HepG2 (cell line): ENCODE results near the gene HES7. TPM values are rescaled to one million over a fixed set of nuclear protein-coding genes. Genes with fewer than 3 reads are reported as not detected.

Source experiments
- ATAC-seq: fragments of 200-7000 bp; cut with Tn5 transposase; 3 replicates; pipeline ENCODE4 v1.9.1; 2020; ENCODE audit warnings: mild to moderate bottlenecking, moderate library complexity
- BruUV-seq: library from RNA; stranded (reverse); fragments of 400-500 nt; replicated peaks from 2 replicates; lab custom pipeline; 2021; lab: Mats Ljungman, UMichigan
- CTCF ChIA-PET: fragments of 300-600 bp; formaldehyde crosslinking; extraction: SDS; loops from one replicate; lab custom pipeline; 2021; ENCODE audit warnings: low total read pairs, inconsistent platforms, low intra/inter-chr PET ratio; lab: Yijun Ruan, JAX
- POLR2A ChIA-PET: fragments of 350-600 bp; sonication (Branson Sonifier 250); formaldehyde crosslinking; loops from one replicate; lab custom pipeline; 2020; ENCODE audit warnings: antibody characterized with exemption, inconsistent platforms; lab: Yijun Ruan, JAX
- DNase-seq: peaks from one replicate; pipeline ENCODE4 v3.0.0-alpha.2; 2015; ENCODE audit warnings: low spot score
- FAIRE-seq: peaks from 3 replicates; lab custom pipeline; 2011; peaks lifted over from hg19 to GRCh38; lab: Jason Lieb, UNC
- H2AFZ ChIP-seq: one replicate; pipeline ENCODE4 v1.6.1; 2011; ENCODE audit warnings: low read length, inconsistent platforms
- H3K27ac ChIP-seq: fragments of 300-600 bp; 3 replicates; pipeline ENCODE4 v1.8.0; 2011; ENCODE audit warnings: mixed run types, mild to moderate bottlenecking, mixed read lengths, low read length, inconsistent platforms; ENCODE audit not compliant: insufficient read depth; ENCODE audit errors: extremely low read length
- H3K27me3 ChIP-seq, 2 experiments: fragments of 200-600 bp in 1 of 2; 2 replicates in 1 of 2; 3 replicates in 1 of 2; pipeline versions ENCODE4 v1.6.0 to v1.8.0; 2011; ENCODE audit warnings: low read length in 2 of 2, mild to moderate bottlenecking in 2 of 2, moderate library complexity in 2 of 2, inconsistent platforms in 1 of 2; ENCODE audit not compliant: insufficient read depth in 2 of 2, control insufficient read depth in 1 of 2
- H3K36me3 ChIP-seq, 2 experiments: fragments of 200-600 bp in 1 of 2; replicated peaks in 1 of 2; 2 replicates in 1 of 2; 3 replicates in 1 of 2; pipeline versions ENCODE4 v1.5.1 to v1.8.0; 2011; ENCODE audit warnings: low read length in 2 of 2, inconsistent platforms in 1 of 2; ENCODE audit not compliant: insufficient read depth in 2 of 2, control insufficient read depth in 1 of 2
- H3K4me1 ChIP-seq: 2 replicates; pipeline ENCODE4 v1.5.1; 2012; ENCODE audit warnings: low read length, inconsistent platforms; ENCODE audit not compliant: insufficient read depth
- H3K4me2 ChIP-seq: 2 replicates; pipeline ENCODE4 v1.6.0; 2011; ENCODE audit warnings: low read depth, low read length, inconsistent platforms
- H3K4me3 ChIP-seq, 3 experiments: fragments of 200-600 bp in 1 of 3; sonication (generic), shearing (Covaris generic) in 1 of 3; replicated peaks in 1 of 3; 2 replicates each; pipeline ENCODE4 v1.5.1; 2011 to 2016; ENCODE audit warnings: low read length in 3 of 3, inconsistent platforms in 2 of 3, low read depth in 2 of 3, mild to moderate bottlenecking in 2 of 3, control low read depth in 1 of 3, mixed read lengths in 1 of 3; ENCODE audit not compliant: insufficient read depth in 1 of 3
- H3K79me2 ChIP-seq: one replicate; pipeline ENCODE4 v1.6.1; 2011; ENCODE audit warnings: low read length, inconsistent platforms; ENCODE audit not compliant: insufficient read depth
- H3K9ac ChIP-seq: 2 replicates; pipeline ENCODE4 v1.6.0; 2011; ENCODE audit warnings: mild to moderate bottlenecking, low read depth, low read length, inconsistent platforms; ENCODE audit not compliant: insufficient read depth
- H3K9me3 ChIP-seq: 2 replicates; pipeline ENCODE4 v1.5.1; 2012; ENCODE audit warnings: mild to moderate bottlenecking, low read length
- H4K20me1 ChIP-seq: 2 replicates; pipeline ENCODE4 v1.6.0; 2011; ENCODE audit warnings: inconsistent platforms, mild to moderate bottlenecking, low read length, moderate library complexity; ENCODE audit not compliant: insufficient read depth
- ATF4 ChIP-seq, 2 experiments: fragments of 450-650 bp in 1 of 2; sonication (generic) in 1 of 2; formaldehyde crosslinking; IDR thresholded peaks; 2 replicates each; pipeline versions ENCODE4 v1.5.0 to v1.8.0; 2020 to 2022; ENCODE audit warnings: mild to moderate bottlenecking in 1 of 2, missing genetic modification reagents in 1 of 2
- CREB1 ChIP-seq, 2 experiments: fragments of 450-650 bp in 1 of 2; IDR thresholded peaks; 2 replicates each; pipeline ENCODE4 v1.6.1; 2016 to 2017; ENCODE audit warnings: control low read depth in 1 of 2, mild to moderate bottlenecking in 1 of 2, missing compliant biosample characterization in 1 of 2, missing genetic modification characterization in 1 of 2
- CREBL2 ChIP-seq: sonication (generic); formaldehyde crosslinking; IDR thresholded peaks from 2 replicates; pipeline ENCODE4 v1.8.1; 2023; ENCODE audit warnings: missing genetic modification reagents, mild to moderate bottlenecking, borderline replicate concordance
- FOXM1 ChIP-seq: sonication (generic); formaldehyde crosslinking; IDR thresholded peaks from 2 replicates; pipeline ENCODE4 v1.5.0; 2020; ENCODE audit warnings: missing genetic modification reagents
- GTF3A ChIP-seq: sonication (generic); formaldehyde crosslinking; conservative IDR thresholded peaks from 2 replicates; pipeline ENCODE4 v1.4.0; 2020; ENCODE audit warnings: mild to moderate bottlenecking, missing genetic modification reagents
- PRDM15 ChIP-seq: sonication (generic); formaldehyde crosslinking; IDR thresholded peaks from 2 replicates; pipeline ENCODE4 v1.4.0; 2020; ENCODE audit warnings: missing genetic modification reagents
- SOX5 ChIP-seq: IDR thresholded peaks from 2 replicates; pipeline ENCODE4 v1.6.1; 2016; ENCODE audit warnings: borderline replicate concordance
- TEAD2 ChIP-seq: sonication (generic); formaldehyde crosslinking; IDR thresholded peaks from 2 replicates; pipeline ENCODE4 v1.9.0; 2021; ENCODE audit warnings: missing genetic modification reagents
- THAP8 ChIP-seq: sonication (generic); formaldehyde crosslinking; IDR thresholded peaks from 2 replicates; pipeline ENCODE4 v1.5.1; 2020; ENCODE audit warnings: missing genetic modification reagents, mild to moderate bottlenecking, borderline replicate concordance
- ZNF704 ChIP-seq: sonication (generic); formaldehyde crosslinking; IDR thresholded peaks from 2 replicates; pipeline ENCODE4 v1.8.1; 2023; ENCODE audit warnings: mild to moderate bottlenecking, inconsistent platforms, moderate library complexity, missing genetic modification reagents, borderline replicate concordance
- ZSCAN30 ChIP-seq: sonication (generic); formaldehyde crosslinking; IDR thresholded peaks from 2 replicates; pipeline ENCODE4 v1.5.0; 2020; ENCODE audit warnings: mild to moderate bottlenecking, missing genetic modification reagents
- WGBS: methylation state at CpG from one replicate; pipeline ENCODE4 v1.1.6; 2017; ENCODE audit warnings: low lambda C conversion rate; 5-methylcytosine and 5-hydroxymethylcytosine counted together
- in situ Hi-C: cut with HindIII; loops from 2 replicates; pipeline ENCODE4 v1.10.0; 2017; ENCODE audit warnings: low pct_unique_long_range_greater_than_20kb; ENCODE audit not compliant: extremely low pct_ligation_motif_present
- intact Hi-C: fragments of 100-400 bp; cut with micrococcal nuclease; formaldehyde crosslinking; loops from one replicate; pipeline ENCODE4 v1.10.0; 2022; ENCODE audit not compliant: unreplicated experiment
- polyA plus RNA-seq, 8 experiments: library from polyadenylated mRNA; depleted of rRNA in 3 of 8; stranded (reverse) in 7 of 8; unstranded in 1 of 8; fragments of >200 nt; fragmentation: Illumina TruSeq in 4 of 8; extraction: Trizol in 4 of 8; gene quantifications; 2 replicates each; pipeline versions ENCODE4 v1.2.1 to v1.2.3, GENCODE V29; 2011 to 2016; ENCODE audit warnings: low read depth in 4 of 8, missing spikeins in 1 of 8, mixed read lengths in 1 of 8; ENCODE audit not compliant: insufficient read depth in 1 of 8
- total RNA-seq, 5 experiments: library from RNA; depleted of rRNA; stranded (reverse); fragments of >200 nt; fragmentation: Illumina TruSeq; extraction: Trizol; gene quantifications; 2 replicates each; pipeline ENCODE4 v1.2.3, GENCODE V29; 2016; ENCODE audit warnings: low read depth in 1 of 5
- TF ChIP-seq, protein P1 (sequence below): sonication (generic); formaldehyde crosslinking; conservative IDR thresholded peaks from 2 replicates; pipeline ENCODE4 v1.5.0; 2020; ENCODE audit warnings: missing genetic modification reagents

Gene HES7
- total and polyA plus RNA-seq, 2 of the 13 experiments (the other 11 are each of a cell fraction or from before 2014, with no cell fraction given) = not detected

- H3K27me3 ChIP-seq = peaks cover 5 to 54% of the 10 kb centered on the region in 2 experiments
- H3K4me3 ChIP-seq = peak overlapping the region; percentile 48 to 95 (median 68)
- no peaks in the 10 kb centered on the region for H3K79me2 ChIP-seq
- no peak for DNase-seq
- peak; percentile 2; the same call in 1 of the 3 replicates for ATAC-seq
- H2AFZ ChIP-seq = no peak overlapping the region
- BruUV-seq = no TSS peak
- intact Hi-C loops = loop anchor here (1.0 kb wide), 1 partner anchor 38 kb away; no protein-coding TSS in a partner anchor
- in situ Hi-C loops = loop anchor here (5.0 to 10.0 kb wide), 3 partner anchors 37 to 182 kb away; no protein-coding TSS in a partner anchor
- WGBS = 1% methylated on average over 40 of the region's 40 CpGs
- ChIA-PET POLR2A (interaction anchor here (0.6 to 5.1 kb wide), 8 partner anchors 19 to 1410 kb away, joined by 3 to 35 read pairs (median 5); partner anchors contain the start of gene BORCS6), CTCF (interaction anchor here (1.1 to 1.4 kb wide), 2 partner anchors 38 to 65 kb away, joined by 3 to 4 read pairs; no protein-coding TSS in a partner anchor)
- no peak for FAIRE-seq
- peak overlapping the region; percentile 100 for H3K4me2 ChIP-seq
- H3K9ac ChIP-seq = peak overlapping the region; percentile 31
- H3K9me3 ChIP-seq = no peaks in the 10 kb centered on the region
- no peaks in the 10 kb centered on the region for H3K36me3 ChIP-seq
- H4K20me1 ChIP-seq = peaks cover 13% of the 10 kb centered on the region; the same call in 1 of the 2 replicates
- H3K4me1 ChIP-seq = peaks cover 67% of the 10 kb centered on the region
- H3K27ac ChIP-seq = peak overlapping the region; percentile 33
- TF ChIP-seq TEAD2 (CRISPR knock-in tag) = no peak
- TF ChIP-seq ZSCAN30 = no peak
- TF ChIP-seq THAP8 = no peak
- no peak for TF ChIP-seq FOXM1 (CRISPR knock-in tag)
- TF ChIP-seq CREBL2 (CRISPR knock-in tag) = no peak
- TF ChIP-seq PRDM15 = no peak
- no peak for TF ChIP-seq ATF4 (CRISPR knock-in tag; IDR thresholded peaks at IDR 0.05)
- TF ChIP-seq, protein P1, sequence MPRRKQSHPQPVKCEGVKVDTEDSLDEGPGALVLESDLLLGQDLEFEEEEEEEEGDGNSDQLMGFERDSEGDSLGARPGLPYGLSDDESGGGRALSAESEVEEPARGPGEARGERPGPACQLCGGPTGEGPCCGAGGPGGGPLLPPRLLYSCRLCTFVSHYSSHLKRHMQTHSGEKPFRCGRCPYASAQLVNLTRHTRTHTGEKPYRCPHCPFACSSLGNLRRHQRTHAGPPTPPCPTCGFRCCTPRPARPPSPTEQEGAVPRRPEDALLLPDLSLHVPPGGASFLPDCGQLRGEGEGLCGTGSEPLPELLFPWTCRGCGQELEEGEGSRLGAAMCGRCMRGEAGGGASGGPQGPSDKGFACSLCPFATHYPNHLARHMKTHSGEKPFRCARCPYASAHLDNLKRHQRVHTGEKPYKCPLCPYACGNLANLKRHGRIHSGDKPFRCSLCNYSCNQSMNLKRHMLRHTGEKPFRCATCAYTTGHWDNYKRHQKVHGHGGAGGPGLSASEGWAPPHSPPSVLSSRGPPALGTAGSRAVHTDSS (CRISPR knock-in tag) = no peak
- TF ChIP-seq SOX5 = no peak
- 0 out of 2 replicates have a peak, but pooled peaks have one; percentile 8 for TF ChIP-seq GTF3A (CRISPR knock-in tag)
- peak; percentile 47; the same call in 1 of the 2 replicates for TF ChIP-seq ZNF704 (CRISPR knock-in tag)
- peak; percentile 35; the same call in 1 of the 2 replicates for TF ChIP-seq CREB1 (IDR thresholded peaks at IDR 0.05)
- TF ChIP-seq CREB1 (CRISPR knock-in tag; IDR thresholded peaks at IDR 0.05) = no peak; the same call in 1 of the 2 replicates
These were observed 3.1 kb downstream of the HES7 start for GRCh38 chr17:8120520-8121406.
